ENCODE results near the gene ZFYVE28. TPM values are rescaled to one million over a fixed set of nuclear protein-coding genes. Genes with fewer than 3 reads are reported as not detected.

The ZFYVE28 gene
- total RNA-seq, 2 donors from 2014 or later: 6.6 to 30.2 TPM

DNA sequence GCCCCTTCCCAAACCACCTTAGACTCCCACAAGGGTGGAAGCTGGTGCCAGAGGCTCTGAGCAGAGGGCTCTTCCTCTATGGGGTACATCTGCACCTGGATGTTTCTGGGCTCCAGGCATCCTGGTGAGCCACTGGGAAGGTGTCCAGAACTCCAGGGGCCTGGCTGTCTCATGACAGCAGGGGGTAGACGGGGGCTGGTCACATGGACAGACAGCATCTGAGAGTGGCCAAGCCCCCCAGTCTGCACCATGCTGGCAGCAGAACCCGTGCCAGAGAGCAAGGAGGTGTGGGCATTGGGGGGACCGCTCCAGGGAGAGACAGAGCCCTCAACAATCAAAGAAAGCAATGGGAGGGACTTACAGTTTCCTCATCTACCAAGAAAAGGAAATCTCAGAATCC, 39.5 kb downstream of the ZFYVE28 start:
- no peaks in the 10 kb centered on the region for H3K4me1 ChIP-seq (replicated peaks)
- H3K27ac ChIP-seq: no peak overlapping the region
- no peaks in the 10 kb centered on the region for H3K27me3 ChIP-seq (replicated peaks; ENCODE audit: insufficient read depth)
- DNase-seq (ENCODE audit: low spot score): no peak
- TF ChIP-seq, protein P1, sequence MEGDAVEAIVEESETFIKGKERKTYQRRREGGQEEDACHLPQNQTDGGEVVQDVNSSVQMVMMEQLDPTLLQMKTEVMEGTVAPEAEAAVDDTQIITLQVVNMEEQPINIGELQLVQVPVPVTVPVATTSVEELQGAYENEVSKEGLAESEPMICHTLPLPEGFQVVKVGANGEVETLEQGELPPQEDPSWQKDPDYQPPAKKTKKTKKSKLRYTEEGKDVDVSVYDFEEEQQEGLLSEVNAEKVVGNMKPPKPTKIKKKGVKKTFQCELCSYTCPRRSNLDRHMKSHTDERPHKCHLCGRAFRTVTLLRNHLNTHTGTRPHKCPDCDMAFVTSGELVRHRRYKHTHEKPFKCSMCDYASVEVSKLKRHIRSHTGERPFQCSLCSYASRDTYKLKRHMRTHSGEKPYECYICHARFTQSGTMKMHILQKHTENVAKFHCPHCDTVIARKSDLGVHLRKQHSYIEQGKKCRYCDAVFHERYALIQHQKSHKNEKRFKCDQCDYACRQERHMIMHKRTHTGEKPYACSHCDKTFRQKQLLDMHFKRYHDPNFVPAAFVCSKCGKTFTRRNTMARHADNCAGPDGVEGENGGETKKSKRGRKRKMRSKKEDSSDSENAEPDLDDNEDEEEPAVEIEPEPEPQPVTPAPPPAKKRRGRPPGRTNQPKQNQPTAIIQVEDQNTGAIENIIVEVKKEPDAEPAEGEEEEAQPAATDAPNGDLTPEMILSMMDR (IDR thresholded peaks at IDR 0.05): no peak
- TF ChIP-seq POLR2AphosphoS5 (IDR thresholded peaks at IDR 0.05) (no peak), POLR2A (IDR thresholded peaks at IDR 0.05) (no peak)
- no peaks in the 10 kb centered on the region for H3K9me3 ChIP-seq
- intact Hi-C loops (cut with DNase I): no loop called here
- WGBS: 71% methylated on average over 3 of the region's 3 CpGs
- H3K36me3 ChIP-seq: no peaks in the 10 kb centered on the region
- no peak overlapping the region for H3K4me3 ChIP-seq

DNA sequence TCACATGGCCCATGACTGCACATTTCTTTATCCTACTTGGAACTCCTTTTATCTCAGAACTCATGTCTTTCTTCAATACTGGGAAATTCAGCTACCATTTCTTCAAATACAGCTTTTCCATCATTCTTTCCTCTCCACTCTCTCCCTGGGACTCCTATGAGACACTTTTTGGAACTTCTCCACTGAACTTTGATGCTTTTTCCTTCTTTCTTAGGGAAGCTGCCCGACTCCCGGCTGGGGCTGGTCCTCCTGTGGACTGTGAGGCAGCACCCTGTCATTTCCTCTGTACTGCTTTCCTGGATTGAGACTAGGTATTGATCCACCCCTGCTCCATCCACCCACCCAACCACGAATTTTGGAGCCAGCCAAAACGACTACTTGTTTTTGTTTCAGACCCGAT, 40.0 kb downstream of the ZFYVE28 start:
- no peak overlapping the region for H3K27ac ChIP-seq
- 80% methylated on average over 5 of the region's 5 CpGs for WGBS
- no peaks in the 10 kb centered on the region for H3K27me3 ChIP-seq (replicated peaks; ENCODE audit: insufficient read depth)
- DNase-seq (ENCODE audit: low spot score): no peak
- intact Hi-C loops (cut with DNase I): no loop called here
- H3K4me3 ChIP-seq: no peak overlapping the region
- no peaks in the 10 kb centered on the region for H3K36me3 ChIP-seq
- TF ChIP-seq, protein P1 (IDR thresholded peaks at IDR 0.05): no peak
- TF ChIP-seq POLR2AphosphoS5 (IDR thresholded peaks at IDR 0.05): no peak
- TF ChIP-seq POLR2A (IDR thresholded peaks at IDR 0.05): no peak
- no peaks in the 10 kb centered on the region for H3K4me1 ChIP-seq (replicated peaks)
- H3K9me3 ChIP-seq: no peaks in the 10 kb centered on the region

DNA sequence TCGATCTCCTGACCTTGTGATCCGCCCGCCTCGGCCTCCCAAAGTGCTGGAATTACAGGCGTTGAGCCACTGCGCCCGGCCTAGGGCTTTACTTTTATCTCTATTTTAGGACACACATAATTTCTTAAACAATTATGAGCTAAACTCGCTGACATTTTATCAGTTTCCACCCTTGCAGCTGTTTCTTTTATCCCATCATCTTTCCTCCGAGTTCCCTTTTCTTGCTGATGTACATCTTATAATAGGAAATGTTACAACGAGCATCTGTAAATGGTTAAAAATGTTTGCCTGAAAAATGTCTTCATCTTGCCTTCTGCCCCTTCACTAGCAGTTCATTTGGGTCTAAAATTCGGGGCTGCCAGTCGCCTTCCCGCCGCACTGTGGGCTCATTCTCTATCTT, 41.2 kb downstream of the ZFYVE28 start:
- H3K4me1 ChIP-seq (replicated peaks): no peaks in the 10 kb centered on the region
- no peaks in the 10 kb centered on the region for H3K27me3 ChIP-seq (replicated peaks; ENCODE audit: insufficient read depth)
- H3K27ac ChIP-seq: no peak overlapping the region
- DNase-seq (ENCODE audit: low spot score): no peak
- H3K4me3 ChIP-seq: no peak overlapping the region
- WGBS: 81% methylated on average over 14 of the region's 14 CpGs
- no peaks in the 10 kb centered on the region for H3K36me3 ChIP-seq
- no peaks in the 10 kb centered on the region for H3K9me3 ChIP-seq
- no peak for TF ChIP-seq POLR2AphosphoS5 (IDR thresholded peaks at IDR 0.05)
- TF ChIP-seq, protein P1 (IDR thresholded peaks at IDR 0.05): no peak
- no peak for TF ChIP-seq POLR2A (IDR thresholded peaks at IDR 0.05)
- intact Hi-C loops (cut with DNase I): no loop called here

DNA sequence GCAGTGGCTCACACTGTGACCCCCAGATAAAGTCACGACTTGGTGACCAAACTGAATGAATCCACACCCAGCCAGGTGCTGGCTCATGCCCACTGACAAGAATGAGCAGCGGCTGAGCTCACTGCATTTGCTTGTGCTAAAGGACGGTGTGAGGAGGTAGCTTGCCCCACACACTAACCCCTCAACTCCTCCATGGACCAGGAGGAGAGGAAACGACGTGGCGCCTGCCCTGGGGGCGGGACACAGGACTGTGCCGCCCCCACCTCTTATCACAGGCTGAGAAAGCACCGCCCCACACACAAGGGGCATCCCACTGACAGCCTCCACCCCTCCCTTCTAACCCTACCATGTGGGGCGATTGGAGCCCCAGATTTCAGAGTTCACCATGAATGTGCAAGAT, 43.0 kb downstream of the ZFYVE28 start:
- 66% methylated on average over 10 of the region's 10 CpGs for WGBS
- no peaks in the 10 kb centered on the region for H3K36me3 ChIP-seq

DNA sequence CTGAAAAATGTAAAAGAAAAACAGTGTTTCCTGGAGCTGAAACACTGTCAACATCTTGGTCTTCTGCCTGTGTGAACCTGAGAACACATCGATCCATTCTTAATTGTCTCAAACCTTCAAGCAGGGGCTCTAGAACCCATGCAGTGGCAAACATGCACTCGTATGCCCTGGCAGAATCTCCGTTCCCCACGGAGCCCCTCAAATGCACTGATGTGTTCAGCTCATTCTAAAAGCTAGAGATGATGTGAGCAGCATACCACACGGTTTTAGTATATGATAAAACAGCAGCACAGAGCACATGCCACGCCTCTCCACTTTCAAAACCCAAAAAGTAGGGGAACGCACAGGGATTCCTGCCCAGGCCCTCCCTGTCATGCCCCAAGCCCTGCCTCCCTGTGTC, 44.9 kb downstream of the ZFYVE28 start:
- H3K9me3 ChIP-seq: no peaks in the 10 kb centered on the region
- no peak for TF ChIP-seq POLR2AphosphoS5 (IDR thresholded peaks at IDR 0.05)
- TF ChIP-seq, protein P1 (IDR thresholded peaks at IDR 0.05): no peak
- no peak for TF ChIP-seq POLR2A (IDR thresholded peaks at IDR 0.05)
- DNase-seq (ENCODE audit: low spot score): no peak

More for the DNA sequence above, 43.0 kb downstream of the ZFYVE28 start:
- Histone ChIP-seq H3K9me3 (no peaks in the 10 kb centered on the region), H3K27me3 (replicated peaks; ENCODE audit: insufficient read depth) (no peaks in the 10 kb centered on the region), H3K4me3 (no peak overlapping the region), H3K4me1 (replicated peaks) (no peaks in the 10 kb centered on the region), H3K27ac (no peak overlapping the region)
- DNase-seq (ENCODE audit: low spot score): no peak
- intact Hi-C loops (cut with DNase I): no loop called here
- no peak for TF ChIP-seq POLR2AphosphoS5 (IDR thresholded peaks at IDR 0.05)
- TF ChIP-seq, protein P1 (IDR thresholded peaks at IDR 0.05): no peak
- TF ChIP-seq POLR2A (IDR thresholded peaks at IDR 0.05): no peak

More for the DNA sequence above, 44.9 kb downstream of the ZFYVE28 start:
- Histone ChIP-seq H3K27me3 (replicated peaks; ENCODE audit: insufficient read depth) (no peaks in the 10 kb centered on the region), H3K4me3 (no peak overlapping the region), H3K36me3 (no peaks in the 10 kb centered on the region), H3K4me1 (replicated peaks) (no peaks in the 10 kb centered on the region), H3K27ac (no peak overlapping the region)
- WGBS: 81% methylated on average over 7 of the region's 7 CpGs
- intact Hi-C loops (cut with DNase I): no loop called here
